G401.6 (cell line): Measurements from ENCODE around the gene LGALS16.
"Not testable (repeated sequence)": the region's sequence is repeated elsewhere in the genome, so short reads cannot be mapped to it uniquely, and the experiment has no call there.

ENCODE experiments used
- FAIRE-seq: peaks from 2 replicates; lab custom pipeline; 2012; peaks lifted over from hg19 to GRCh38; lab: Jason Lieb, UNC

Gene LGALS16

GRCh38 chr19:39677961-39678889 is 22.5 kb downstream of the LGALS16 start:
- no peak for FAIRE-seq

- no peak for FAIRE-seq
Measured at GRCh38 chr19:39679056-39679790, 23.5 kb downstream of the LGALS16 start.

- FAIRE-seq, result no peak
Measured at GRCh38 chr19:39679791-39680168, 24.1 kb downstream of the LGALS16 start.

GRCh38 chr19:39680593-39680992 is 24.9 kb downstream of the LGALS16 start:
- no peak for FAIRE-seq

- FAIRE-seq, result no peak
Measured at GRCh38 chr19:39681416-39681815, 25.7 kb downstream of the LGALS16 start.

- no peak for FAIRE-seq
Measured at GRCh38 chr19:39684267-39684666, 28.6 kb downstream of the LGALS16 start.

- FAIRE-seq, result no peak
Measured at GRCh38 chr19:39686739-39687138, 31.0 kb downstream of the LGALS16 start.

- FAIRE-seq, result not testable (repeated sequence)
Measured at GRCh38 chr19:39688637-39689036, 32.9 kb downstream of the LGALS16 start.

- FAIRE-seq, result no peak
Measured at GRCh38 chr19:39692166-39692565, 36.5 kb downstream of the LGALS16 start.

- FAIRE-seq, result no peak
Measured at GRCh38 chr19:39692822-39693221, 37.1 kb downstream of the LGALS16 start.

GRCh38 chr19:39695759-39696158 is 40.0 kb downstream of the LGALS16 start:
- FAIRE-seq, result no peak

GRCh38 chr19:39696387-39696786 is 40.7 kb downstream of the LGALS16 start:
- FAIRE-seq, result no peak

- FAIRE-seq, result no peak
Measured at GRCh38 chr19:39698535-39698934, 42.8 kb downstream of the LGALS16 start.

GRCh38 chr19:39701291-39701690 is 45.6 kb downstream of the LGALS16 start:
- no peak for FAIRE-seq

- no peak for FAIRE-seq
Measured at GRCh38 chr19:39704181-39705044, 48.7 kb downstream of the LGALS16 start, which contains the start of gene LGALS14. Gene LGALS14, plus strand, starts transcription at chr19:39704481. Its CDS starts 48 bp downstream, at chr19:39704529.

GRCh38 chr19:39705578-39706188 is 50.0 kb downstream of the LGALS16 start:
- FAIRE-seq, result no peak

GRCh38 chr19:39708594-39708993 is 52.9 kb downstream of the LGALS16 start:
- FAIRE-seq, result no peak

- no peak for FAIRE-seq
Measured at GRCh38 chr19:39709026-39709872, 53.5 kb downstream of the LGALS16 start.
